CD14-positive monocyte (primary cell): Measurements from ENCODE around the gene PHF23. TPM values are rescaled to one million over a fixed set of nuclear protein-coding genes. Genes with fewer than 3 reads are reported as not detected.

Source experiments
- DNase-seq, 3 donors: peaks; one replicate each; pipeline ENCODE4 v3.0.0-alpha.2; 2011 to 2022
- H2AFZ ChIP-seq: 2 replicates; pipeline ENCODE4 v1.6.0; 2012; ENCODE audit warnings: mild to moderate bottlenecking, low read depth, low read length, inconsistent platforms; ENCODE audit not compliant: insufficient read depth, poor library complexity, severe bottlenecking
- H3K27ac ChIP-seq, 2 donors: 1 replicate in 1 of 2; 2 replicates in 1 of 2; pipeline ENCODE4 v1.5.1; 2012 to 2013; ENCODE audit warnings: low read length in 2 of 2, control low read depth in 1 of 2, inconsistent platforms in 1 of 2, low read depth in 1 of 2, mild to moderate bottlenecking in 1 of 2
- H3K27me3 ChIP-seq, 2 donors: one replicate each; pipeline versions ENCODE4 v1.6.0 to v1.6.1; 2011 to 2013; ENCODE audit warnings: low read length in 2 of 2; ENCODE audit not compliant: control insufficient read depth in 2 of 2, insufficient read depth in 2 of 2
- H3K36me3 ChIP-seq, 2 donors: replicated peaks in 1 of 2; 1 replicate in 1 of 2; 2 replicates in 1 of 2; pipeline versions ENCODE4 v1.5.1 to v1.6.1; 2012 to 2013; ENCODE audit warnings: low read length in 2 of 2, control low read depth in 1 of 2, inconsistent platforms in 1 of 2, mild to moderate bottlenecking in 1 of 2; ENCODE audit not compliant: insufficient read depth in 2 of 2, control insufficient read depth in 1 of 2
- H3K4me1 ChIP-seq, 2 donors: 1 replicate in 1 of 2; 2 replicates in 1 of 2; pipeline versions ENCODE4 v1.5.1 to v1.6.1; 2012 to 2013; ENCODE audit warnings: low read length in 2 of 2, control low read depth in 1 of 2, inconsistent platforms in 1 of 2, mild to moderate bottlenecking in 1 of 2, moderate library complexity in 1 of 2; ENCODE audit not compliant: insufficient read depth in 2 of 2, control insufficient read depth in 1 of 2
- H3K4me2 ChIP-seq: replicated peaks from 2 replicates; pipeline ENCODE3; 2012; ENCODE audit warnings: low read length, moderate library complexity, mild to moderate bottlenecking; ENCODE audit not compliant: poor library complexity, severe bottlenecking; ENCODE audit errors: extremely low read depth
- H3K4me3 ChIP-seq, 3 experiments: fragments of 200-600 bp in 1 of 3; sonication (generic) in 1 of 3; replicated peaks in 1 of 3; 1 replicate in 2 of 3; 2 replicates in 1 of 3; pipeline ENCODE4 v1.5.1; 2011 to 2013; ENCODE audit warnings: low read length in 3 of 3, mild to moderate bottlenecking in 3 of 3, control low read depth in 2 of 3, low read depth in 2 of 3, inconsistent platforms in 1 of 3, moderate library complexity in 1 of 3
- H3K79me2 ChIP-seq: 2 replicates; pipeline ENCODE4 v1.6.0; 2012; ENCODE audit warnings: mild to moderate bottlenecking, control low read depth, inconsistent platforms, low read length, moderate library complexity; ENCODE audit not compliant: insufficient read depth
- H3K9ac ChIP-seq: 2 replicates; pipeline ENCODE4 v1.6.0; 2017; ENCODE audit warnings: low read length, mild to moderate bottlenecking; ENCODE audit not compliant: insufficient read depth, poor library complexity, severe bottlenecking
- H3K9me3 ChIP-seq, 2 donors: replicated peaks in 1 of 2; 1 replicate in 1 of 2; 2 replicates in 1 of 2; pipeline versions ENCODE4 v1.5.1 to v1.6.1; 2012 to 2013; ENCODE audit warnings: low read length in 2 of 2, control low read depth in 1 of 2; ENCODE audit not compliant: control insufficient read depth in 1 of 2, insufficient read depth in 1 of 2
- H4K20me1 ChIP-seq: 2 replicates; pipeline ENCODE4 v1.6.0; 2012; ENCODE audit warnings: mild to moderate bottlenecking, low read length, control low read depth, moderate library complexity; ENCODE audit not compliant: insufficient read depth
- H3K27ac Mint-ChIP-seq, 7 donors: one replicate each; pipeline ENCODE4 v1.8.0; 2020; ENCODE audit warnings: mild to moderate bottlenecking in 7 of 7, mixed read lengths in 7 of 7, moderate library complexity in 6 of 7, inconsistent platforms in 2 of 7
- H3K27me3 Mint-ChIP-seq, 3 donors: one replicate each; pipeline ENCODE4 v1.8.0; 2021 to 2022; ENCODE audit warnings: low read depth in 3 of 3, mild to moderate bottlenecking in 3 of 3, mixed read lengths in 3 of 3, moderate library complexity in 3 of 3, inconsistent platforms in 1 of 3
- H3K36me3 Mint-ChIP-seq, 2 donors: one replicate each; pipeline ENCODE4 v1.8.0; 2020; ENCODE audit warnings: mixed read lengths in 2 of 2, inconsistent platforms in 1 of 2, mild to moderate bottlenecking in 1 of 2
- H3K4me1 Mint-ChIP-seq: one replicate; pipeline ENCODE4 v1.8.0; 2020; ENCODE audit warnings: mild to moderate bottlenecking, mixed read lengths
- H3K4me3 Mint-ChIP-seq, 2 donors: one replicate each; pipeline ENCODE4 v1.8.0; 2020; ENCODE audit warnings: mild to moderate bottlenecking in 2 of 2, mixed read lengths in 2 of 2, moderate library complexity in 1 of 2
- H3K9me3 Mint-ChIP-seq, 7 donors: one replicate each; pipeline ENCODE4 v1.8.0; 2020 to 2022; ENCODE audit warnings: mixed read lengths in 7 of 7, mild to moderate bottlenecking in 6 of 7, moderate library complexity in 6 of 7, inconsistent platforms in 2 of 7
- WGBS: methylation state at CpG from one replicate; pipeline ENCODE4 v1.1.5; 2013; ENCODE audit warnings: missing lambda C conversion rate; ENCODE audit not compliant: insufficient coverage; 5-methylcytosine and 5-hydroxymethylcytosine counted together
- intact Hi-C, 2 donors: fragments of 100-400 bp; cut with micrococcal nuclease; formaldehyde crosslinking; loops; one replicate each; pipeline versions ENCODE4 v1.15.0 to v1.15.1; 2023
- polyA plus RNA-seq, 3 donors: library from polyadenylated mRNA; depleted of rRNA in 1 of 3; unstranded in 2 of 3; stranded (reverse) in 1 of 3; fragments of 300-500 nt in 2 of 3; fragments of >200 nt in 1 of 3; fragmentation: Illumina TruSeq in 2 of 3; gene quantifications; 1 replicate in 2 of 3; 2 replicates in 1 of 3; pipeline ENCODE4 v1.2.3, GENCODE V29; 2012 to 2021
- TF ChIP-seq, protein P1 (sequence below): fragments of 200-600 bp; IDR thresholded peaks from one replicate; pipeline ENCODE4 v1.8.0; 2022; ENCODE audit warnings: antibody characterized with exemption, mild to moderate bottlenecking

PHF23 gene
- polyA plus RNA-seq, 3 donors, result 12.0 to 18.0 (median 12.9) TPM

DNA sequence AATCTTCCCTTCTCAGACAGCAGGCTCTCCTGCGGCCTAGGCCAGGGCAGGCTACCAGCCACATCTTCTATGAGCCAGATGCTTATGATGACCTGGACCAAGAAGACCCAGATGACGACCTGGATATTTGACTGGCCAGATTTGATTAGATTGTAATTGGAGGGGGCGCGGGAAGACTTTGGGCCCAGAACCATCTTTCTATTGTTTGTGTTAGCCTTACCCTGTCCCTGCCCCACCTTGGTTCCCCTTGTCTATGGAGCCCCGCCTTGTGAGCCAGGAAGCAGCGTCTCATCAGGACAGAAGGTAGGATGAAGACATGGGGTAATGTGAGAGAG lies 20.3 kb upstream of the PHF23 start:
- Histone ChIP-seq H3K79me2 (peaks cover 3% of the 10 kb centered on the region), H3K9ac (no peak overlapping the region)

DNA sequence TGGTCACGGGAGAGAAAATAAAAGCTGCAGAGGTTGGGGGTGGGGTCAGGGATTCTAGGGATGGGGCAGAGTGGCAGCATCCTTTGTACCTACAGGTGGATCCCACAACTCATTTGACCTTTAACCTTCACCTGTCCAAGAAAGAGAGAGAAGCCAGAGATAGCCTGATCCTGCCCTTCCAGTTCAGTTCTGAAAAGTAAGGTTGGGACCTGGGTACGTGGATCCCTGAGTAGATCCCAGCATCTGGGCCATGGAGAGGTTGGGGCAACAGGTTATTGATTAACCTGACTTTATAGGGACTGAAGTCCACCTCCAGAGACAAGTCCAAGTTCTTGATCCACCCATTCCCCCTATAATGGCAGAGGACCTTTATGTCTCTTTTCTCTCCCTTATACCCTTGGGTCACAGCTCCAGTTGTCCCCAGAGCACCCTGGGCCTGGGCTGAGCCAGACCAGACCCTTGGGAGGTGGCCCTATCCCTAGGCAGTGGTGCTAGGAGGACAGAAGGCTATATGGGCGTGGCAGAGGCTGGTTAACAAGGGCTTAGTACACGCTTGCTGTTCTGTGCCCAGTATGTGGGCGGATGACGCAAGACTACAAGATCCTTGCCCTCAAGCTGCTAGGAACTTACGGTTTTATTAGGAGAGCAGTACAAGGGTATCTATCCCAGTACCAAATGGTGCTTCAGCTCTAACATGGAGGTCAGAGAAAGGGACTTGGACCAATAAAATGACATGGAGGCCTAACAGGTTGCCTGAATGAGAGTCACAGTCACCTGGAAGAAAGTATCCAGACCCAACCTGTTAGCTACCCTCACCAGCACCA lies 19.7 kb upstream of the PHF23 start:
- peaks cover 19 to 29% of the 10 kb centered on the region in 2 donors for H3K27me3 ChIP-seq
- Mint-ChIP-seq H3K9me3 (peaks cover 0 to 12% (median 9%) of the 10 kb centered on the region in 7 donors), H3K27ac (no peak overlapping the region), H3K27me3 (peaks cover 22 to 43% (median 40%) of the 10 kb centered on the region in 3 donors), H3K36me3 (peaks cover 41 to 60% of the 10 kb centered on the region in 2 donors), H3K4me1 (peaks cover 36% of the 10 kb centered on the region), H3K4me3 (no peak overlapping the region)
- H3K36me3 ChIP-seq, result peaks cover 26 to 53% of the 10 kb centered on the region in 2 donors
- peaks cover 31 to 45% of the 10 kb centered on the region in 2 donors for H3K4me1 ChIP-seq
- H3K4me2 ChIP-seq, result no peak overlapping the region
- H2AFZ ChIP-seq, result no peak overlapping the region
- no peak overlapping the region for H3K4me3 ChIP-seq
- peaks cover 7% of the 10 kb centered on the region for H3K79me2 ChIP-seq
- intact Hi-C loops, result loop anchor here in 1 of 2 donors (10.0 kb wide), 1 partner anchor 306 kb away; the partner anchor contains the start of gene SENP3
- H3K9me3 ChIP-seq, result peaks cover 0 to 7% of the 10 kb centered on the region in 2 donors
- 46% methylated on average over 5 of the region's 7 CpGs for WGBS
- no peak overlapping the region for H3K9ac ChIP-seq
- TF ChIP-seq, protein P1, sequence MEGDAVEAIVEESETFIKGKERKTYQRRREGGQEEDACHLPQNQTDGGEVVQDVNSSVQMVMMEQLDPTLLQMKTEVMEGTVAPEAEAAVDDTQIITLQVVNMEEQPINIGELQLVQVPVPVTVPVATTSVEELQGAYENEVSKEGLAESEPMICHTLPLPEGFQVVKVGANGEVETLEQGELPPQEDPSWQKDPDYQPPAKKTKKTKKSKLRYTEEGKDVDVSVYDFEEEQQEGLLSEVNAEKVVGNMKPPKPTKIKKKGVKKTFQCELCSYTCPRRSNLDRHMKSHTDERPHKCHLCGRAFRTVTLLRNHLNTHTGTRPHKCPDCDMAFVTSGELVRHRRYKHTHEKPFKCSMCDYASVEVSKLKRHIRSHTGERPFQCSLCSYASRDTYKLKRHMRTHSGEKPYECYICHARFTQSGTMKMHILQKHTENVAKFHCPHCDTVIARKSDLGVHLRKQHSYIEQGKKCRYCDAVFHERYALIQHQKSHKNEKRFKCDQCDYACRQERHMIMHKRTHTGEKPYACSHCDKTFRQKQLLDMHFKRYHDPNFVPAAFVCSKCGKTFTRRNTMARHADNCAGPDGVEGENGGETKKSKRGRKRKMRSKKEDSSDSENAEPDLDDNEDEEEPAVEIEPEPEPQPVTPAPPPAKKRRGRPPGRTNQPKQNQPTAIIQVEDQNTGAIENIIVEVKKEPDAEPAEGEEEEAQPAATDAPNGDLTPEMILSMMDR, result no peak
- H3K27ac ChIP-seq, result no peak overlapping the region
- no peak for DNase-seq
- H4K20me1 ChIP-seq, result no peaks in the 10 kb centered on the region

More for the DNA sequence above, 20.3 kb upstream of the PHF23 start:
- Histone ChIP-seq H3K4me1 (peaks cover 31 to 45% of the 10 kb centered on the region in 2 donors), H3K27me3 (peaks cover 20 to 34% of the 10 kb centered on the region in 2 donors), H4K20me1 (no peaks in the 10 kb centered on the region), H2AFZ (no peak overlapping the region), H3K36me3 (peaks cover 23 to 49% of the 10 kb centered on the region in 2 donors), H3K9me3 (peaks cover 0 to 7% of the 10 kb centered on the region in 2 donors), H3K27ac (no peak overlapping the region), H3K4me3 (no peak overlapping the region), H3K4me2 (no peak overlapping the region)
- Mint-ChIP-seq H3K27ac (no peak overlapping the region), H3K36me3 (peaks cover 38 to 56% of the 10 kb centered on the region in 2 donors), H3K9me3 (peaks cover 0 to 12% (median 9%) of the 10 kb centered on the region in 7 donors), H3K27me3 (peaks cover 28 to 49% (median 46%) of the 10 kb centered on the region in 3 donors), H3K4me1 (peaks cover 38% of the 10 kb centered on the region), H3K4me3 (no peak overlapping the region)
- intact Hi-C loops, result loop anchor here in 1 of 2 donors (10.0 kb wide), 1 partner anchor 305 kb away; the partner anchor contains the start of gene SENP3
- TF ChIP-seq, protein P1, result no peak
- DNase-seq, result no peak
- 100% methylated on average over 3 of the region's 6 CpGs for WGBS
